ENCODE data around the gene OBSCN.

- no peak for TF ChIP-seq CTCF (IDR thresholded peaks at IDR 0.05)
- TF ChIP-seq EZH2 (IDR thresholded peaks at IDR 0.05; ENCODE audit: borderline replicate concordance, insufficient read depth, low read depth, low read length, poor library complexity, severe bottlenecking) = no peak
Observed at GRCh38 chr1:228218513-228219244, 10.8 kb downstream of the OBSCN start.
